ENCODE measurements around the gene OR6K2.

The OR6K2 gene

DNA sequence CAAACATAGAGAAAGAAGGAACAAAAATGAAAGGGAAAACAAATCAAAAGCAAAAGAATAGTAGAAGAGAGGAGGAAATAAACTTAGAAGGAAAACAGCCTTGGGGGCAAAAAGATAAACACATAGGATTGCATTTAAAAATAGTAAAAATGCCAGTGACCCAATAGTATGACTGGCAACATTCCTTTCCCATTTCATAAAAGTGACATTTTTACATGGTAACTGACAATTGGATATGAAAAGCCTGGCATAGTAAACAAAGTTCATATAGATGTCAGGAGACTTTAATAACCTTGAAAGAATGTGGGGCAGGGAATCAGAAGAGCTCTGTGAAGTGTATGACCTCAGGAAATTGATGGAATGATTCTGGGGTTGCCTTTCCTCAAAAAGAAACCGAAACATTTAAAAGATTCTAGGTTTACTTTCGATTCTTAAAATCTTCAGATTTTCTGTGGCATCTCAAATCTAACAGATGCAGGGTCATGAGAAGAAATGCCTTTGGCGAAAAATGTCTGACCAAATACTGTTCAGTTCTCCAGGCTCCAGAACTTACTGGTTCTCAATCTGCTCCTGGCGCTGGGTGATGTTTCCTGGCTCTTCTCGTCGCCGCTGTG is 47.6 kb downstream of the OR6K2 start:
- no peaks in the 10 kb centered on the region for H3K9me3 Mint-ChIP-seq (ENCODE audit: low read depth)
- H3K27ac Mint-ChIP-seq, result no peak overlapping the region
- H3K27me3 Mint-ChIP-seq, result peaks cover 2% of the 10 kb centered on the region
- no peak overlapping the region for H3K4me3 Mint-ChIP-seq
- H3K4me1 Mint-ChIP-seq (ENCODE audit: low read depth), result peaks cover 2% of the 10 kb centered on the region
- H3K36me3 Mint-ChIP-seq, result no peaks in the 10 kb centered on the region
